CD4-positive, alpha-beta T cell treated with Interleukin-1 beta for 1 hour (primary cell): Measurements from ENCODE around the gene MAPK1.
"Not testable (repeated sequence)": the region's sequence is repeated elsewhere in the genome, so short reads cannot be mapped to it uniquely, and the experiment has no call there.

Source experiments
- DNase-seq, 2 donors: peaks; one replicate each; pipeline ENCODE4 v3.0.0-alpha.2; 2020 to 2022

Gene MAPK1

DNA sequence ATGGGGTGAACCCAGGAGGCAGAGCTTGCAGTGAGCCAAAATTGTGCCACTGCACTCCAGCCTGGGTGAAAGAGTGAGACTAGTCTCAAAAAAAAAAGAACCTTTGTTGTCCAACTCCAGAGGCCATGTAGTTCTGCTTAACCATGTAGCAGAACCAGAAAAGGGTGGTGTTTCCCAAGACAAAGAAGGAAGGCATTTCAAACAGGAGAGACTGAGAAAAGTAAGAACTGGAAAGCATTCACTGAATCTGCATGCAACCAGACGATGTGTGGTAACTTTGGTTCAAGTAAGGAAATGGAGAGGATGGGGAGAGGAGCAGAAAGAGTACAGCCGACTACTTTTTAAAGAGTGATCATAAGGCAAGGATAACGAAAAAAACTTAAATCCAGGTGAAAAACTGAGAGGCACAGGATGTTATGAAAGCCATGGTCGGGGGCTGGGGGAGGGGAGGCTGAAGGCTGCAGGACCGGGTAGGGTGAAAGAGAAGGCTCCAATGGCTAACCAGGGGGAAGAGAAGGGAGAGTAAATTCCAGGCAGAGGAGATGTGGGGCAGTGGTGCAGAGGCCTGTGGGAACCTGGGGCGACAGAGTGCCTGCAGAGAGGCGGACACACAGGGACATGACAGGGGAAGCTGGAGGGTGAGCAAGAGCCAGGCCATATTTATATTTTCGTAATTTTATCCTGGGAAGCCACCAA is 48.8 kb downstream of the MAPK1 start:
- no peak for DNase-seq

DNA sequence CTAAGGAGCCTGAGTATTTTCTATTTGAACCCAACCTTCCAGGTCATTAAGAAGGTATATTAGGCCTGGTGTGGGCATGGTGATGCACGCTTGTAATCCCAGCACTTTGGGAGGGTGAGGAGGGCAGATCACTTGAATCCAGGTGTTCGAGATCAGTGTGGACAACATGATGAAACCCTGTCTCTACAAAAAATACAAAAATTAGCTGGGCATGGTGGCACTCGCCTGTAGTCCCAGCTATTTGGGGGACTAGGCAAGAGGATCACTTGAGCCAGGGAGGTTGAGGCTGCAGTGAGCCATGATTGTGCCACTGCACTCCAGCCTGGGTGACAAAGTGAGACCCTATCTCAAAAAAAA is 50.0 kb downstream of the MAPK1 start:
- DNase-seq: not testable (repeated sequence)

DNA sequence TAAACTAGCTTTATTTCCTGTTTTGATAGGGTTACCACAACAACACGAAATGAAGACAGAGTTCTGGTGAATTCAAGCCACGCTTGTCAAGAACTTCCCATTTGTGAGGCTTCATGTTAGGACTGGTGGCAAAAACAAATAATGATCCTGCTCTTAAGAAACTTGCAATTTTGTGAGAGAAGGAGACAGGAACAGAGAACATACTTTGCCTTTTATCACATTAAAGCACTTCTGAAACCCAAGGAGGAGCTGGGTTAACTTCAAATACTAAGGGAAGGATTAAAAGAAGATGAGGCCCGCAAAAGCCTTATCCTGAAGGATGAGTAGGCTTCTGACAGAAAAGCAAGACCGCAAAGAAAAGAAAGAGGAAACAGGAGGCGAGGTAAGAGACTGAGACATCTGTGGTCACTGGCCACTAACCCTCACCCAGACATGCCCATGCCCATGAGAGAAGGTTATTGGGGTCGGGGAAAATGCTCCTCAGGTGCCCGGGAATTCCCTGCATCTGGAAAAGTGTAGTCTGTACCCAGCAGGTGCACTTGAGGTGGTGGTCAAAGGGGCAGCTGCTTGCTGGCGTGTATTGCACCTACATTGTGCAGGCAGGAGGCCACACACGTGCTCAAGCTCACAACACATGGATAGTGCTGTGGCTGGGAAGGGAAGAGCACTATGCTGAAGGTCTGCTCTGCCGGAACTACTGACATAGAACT is 50.5 kb downstream of the MAPK1 start:
- peak; percentile 65 to 81 for DNase-seq

DNA sequence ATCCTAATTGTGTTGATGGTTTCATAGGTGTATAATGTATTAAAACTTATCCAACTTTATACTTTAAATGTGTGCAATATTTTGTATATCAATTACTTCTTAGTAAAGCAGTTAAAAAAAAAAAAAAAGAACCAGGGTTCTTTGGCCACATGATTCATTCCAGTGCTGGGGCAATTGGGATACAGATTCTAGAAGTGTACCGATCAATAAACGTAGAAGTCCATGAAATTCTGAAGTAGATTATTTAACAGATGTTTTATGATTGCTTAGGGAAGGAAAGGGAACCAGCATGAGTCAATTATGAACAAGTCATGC is 51.0 kb downstream of the MAPK1 start:
- no peak for DNase-seq

DNA sequence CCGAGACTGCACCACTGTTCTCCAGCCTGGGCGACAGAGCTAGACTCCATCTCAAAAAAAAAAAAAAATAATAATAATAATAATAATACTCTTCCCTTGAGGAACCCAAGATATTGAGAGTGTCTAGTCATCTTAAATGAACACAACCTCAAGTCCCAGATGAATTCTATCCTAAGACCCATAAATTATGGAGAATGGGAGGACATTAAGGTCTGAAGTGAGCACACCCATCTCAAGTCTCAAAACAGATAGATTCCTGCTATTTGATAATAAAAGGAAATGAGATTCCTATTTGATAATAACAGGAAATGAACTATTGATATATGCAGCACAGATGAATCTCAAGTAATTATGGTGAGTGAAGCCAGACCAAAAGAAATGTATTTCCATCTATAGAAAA is 51.5 kb downstream of the MAPK1 start:
- no peak for DNase-seq

DNA sequence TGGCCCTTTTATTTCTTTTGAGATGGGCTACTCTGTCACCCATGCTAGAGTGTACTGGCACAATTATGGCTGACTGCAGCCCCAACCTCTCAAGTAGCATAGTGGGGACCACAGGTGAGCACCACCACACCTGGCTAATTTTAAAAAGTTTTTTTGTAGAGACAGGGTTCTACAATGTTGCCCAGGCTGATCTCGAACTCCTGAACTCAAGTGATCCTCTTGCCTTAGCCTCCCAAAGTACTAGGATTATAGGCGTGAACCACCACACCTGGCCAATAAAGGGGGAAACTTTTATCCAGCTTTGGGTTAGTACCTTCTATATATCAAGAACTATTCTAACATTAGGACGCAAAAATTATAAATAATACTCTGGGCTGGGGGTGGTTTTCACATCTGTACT is 52.1 kb downstream of the MAPK1 start:
- DNase-seq: no peak

DNA sequence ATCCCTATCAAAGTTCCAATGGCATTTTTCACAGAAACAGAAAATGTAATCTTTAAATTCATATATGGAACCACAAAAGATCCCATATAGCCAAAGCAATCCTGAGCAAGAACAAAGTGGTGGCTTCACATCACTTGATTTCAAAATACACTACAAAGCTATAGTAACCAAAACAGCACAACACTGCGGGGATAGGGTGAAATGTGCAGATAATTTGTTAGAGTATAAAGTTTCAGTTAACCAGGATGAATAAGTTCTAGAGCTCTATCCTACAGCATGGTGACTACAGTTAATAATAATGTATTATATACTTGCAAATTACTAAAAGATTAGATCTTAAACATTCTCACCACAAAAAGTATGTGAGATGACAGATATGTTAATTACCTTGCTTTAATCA is 55.5 kb downstream of the MAPK1 start:
- DNase-seq: no peak

DNA sequence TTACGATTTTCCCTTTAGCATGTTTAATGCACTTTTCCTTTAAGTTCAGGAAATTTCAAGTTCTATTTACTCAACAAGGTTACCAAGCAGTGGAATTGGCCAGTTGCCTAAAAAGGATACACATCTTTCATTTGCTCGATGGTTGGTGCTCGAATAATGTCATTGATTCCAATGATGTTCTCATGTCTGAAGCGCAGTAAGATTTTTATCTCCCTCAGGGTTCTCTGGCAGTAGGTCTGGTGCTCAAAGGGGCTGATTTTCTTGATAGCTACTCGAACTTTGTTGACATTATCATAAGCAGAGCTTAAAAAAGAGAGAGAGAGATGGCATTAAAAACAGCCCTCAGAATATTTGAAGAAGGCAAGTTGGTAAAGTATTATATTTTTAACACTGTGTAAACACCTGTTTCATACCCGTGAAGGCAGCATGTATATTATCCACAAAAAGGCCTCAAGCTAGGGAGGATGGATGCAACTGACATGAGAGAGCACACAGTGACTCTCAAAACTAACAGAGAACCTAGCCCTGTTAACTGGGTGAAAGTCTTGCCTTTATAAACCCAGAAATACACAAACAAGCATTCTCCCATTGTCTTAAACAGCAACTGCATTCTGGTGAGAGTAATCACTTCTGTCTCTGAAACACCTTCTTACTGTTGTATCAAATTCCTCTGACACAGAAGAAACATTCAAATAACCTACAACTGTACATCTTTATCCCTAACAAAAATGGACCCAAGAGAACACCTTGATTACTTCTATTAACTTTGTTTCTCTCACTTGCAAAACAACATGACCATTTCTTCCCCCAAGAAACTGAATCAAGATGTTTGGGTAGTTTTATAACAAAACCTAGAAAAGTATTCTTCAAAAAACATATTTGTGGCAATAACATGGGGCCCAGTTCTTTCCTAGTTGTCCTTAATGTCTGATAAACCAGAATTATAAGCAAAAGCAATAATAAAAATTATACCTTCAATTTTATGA is 59.6 kb downstream of the MAPK1 start:
- no peak for DNase-seq

DNA sequence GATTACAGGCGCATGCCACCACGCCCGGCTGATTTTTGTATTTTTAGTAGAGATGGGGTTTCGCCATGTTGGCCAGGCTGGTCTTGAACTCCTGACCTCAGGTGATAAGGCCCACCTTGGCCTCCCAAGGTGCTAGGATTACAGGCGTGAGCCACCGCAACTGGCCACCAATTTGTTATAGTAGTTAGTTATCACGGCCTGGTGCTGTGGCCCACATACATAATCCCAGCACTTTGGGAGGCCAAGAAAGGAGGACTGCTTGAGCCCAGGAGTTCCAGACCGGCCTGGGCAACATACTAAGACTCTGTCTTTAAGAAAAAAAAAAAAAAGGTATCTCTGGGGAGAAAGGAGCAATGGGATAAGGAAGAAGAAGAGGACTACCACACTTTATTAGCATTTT is 62.1 kb downstream of the MAPK1 start:
- DNase-seq: not testable (repeated sequence)

DNA sequence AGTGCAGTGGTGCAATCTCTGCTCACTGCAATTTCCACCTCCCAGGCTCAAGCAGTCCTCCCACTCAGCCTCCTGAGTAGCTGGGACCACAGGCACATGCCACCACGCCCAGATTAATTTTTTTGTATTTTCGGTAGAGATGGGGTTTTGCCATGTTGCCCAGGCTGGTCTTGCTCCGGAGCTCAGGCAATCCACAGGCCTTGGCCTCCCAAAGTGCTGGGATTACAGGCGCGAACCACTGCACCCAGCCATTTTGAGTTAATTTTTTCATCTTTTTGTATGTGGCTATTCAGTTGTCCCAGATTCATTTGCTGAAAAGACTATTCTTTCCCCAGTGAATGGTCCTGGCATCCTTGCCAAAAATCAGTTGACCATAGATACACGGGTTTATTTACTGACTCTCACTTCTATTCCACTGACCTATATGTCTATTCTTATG is 63.6 kb downstream of the MAPK1 start:
- DNase-seq: no peak

DNA sequence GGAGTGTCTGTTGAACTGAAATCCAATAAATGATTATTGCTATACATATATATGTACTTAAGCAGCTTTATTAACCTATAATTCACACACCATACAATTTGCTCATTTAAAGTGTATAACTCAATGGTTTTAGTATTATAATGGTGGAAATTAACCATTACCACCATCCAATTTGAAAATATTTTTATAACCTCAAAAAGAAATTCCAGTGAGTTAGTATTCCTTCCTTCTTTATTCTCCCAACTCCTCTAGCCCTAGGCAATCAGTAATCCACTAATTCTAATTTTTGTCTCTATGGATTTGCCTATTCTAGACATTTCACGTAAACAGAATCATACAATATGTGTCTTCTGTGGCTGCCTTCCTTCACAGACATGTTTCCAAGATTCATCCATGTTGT is 64.8 kb downstream of the MAPK1 start:
- no peak for DNase-seq

DNA sequence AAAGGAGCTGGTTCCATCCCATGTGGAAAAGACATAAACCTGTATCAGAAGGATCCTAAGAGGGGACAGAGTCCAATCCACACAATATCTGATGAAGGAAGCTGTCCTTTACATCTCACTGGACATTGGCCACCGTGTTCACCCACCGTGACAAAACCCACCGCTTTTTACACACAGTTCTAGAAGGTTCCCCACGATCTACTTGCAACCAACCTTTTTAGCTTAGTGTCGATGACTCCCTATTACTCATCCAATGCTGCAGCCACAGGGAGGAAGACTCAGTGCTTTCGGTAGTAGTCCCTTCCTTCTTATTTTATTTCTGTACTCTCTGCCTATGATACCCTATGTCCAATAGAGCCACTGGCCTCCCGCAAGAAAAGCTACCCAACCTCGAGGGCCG is 65.4 kb downstream of the MAPK1 start:
- DNase-seq: no peak

DNA sequence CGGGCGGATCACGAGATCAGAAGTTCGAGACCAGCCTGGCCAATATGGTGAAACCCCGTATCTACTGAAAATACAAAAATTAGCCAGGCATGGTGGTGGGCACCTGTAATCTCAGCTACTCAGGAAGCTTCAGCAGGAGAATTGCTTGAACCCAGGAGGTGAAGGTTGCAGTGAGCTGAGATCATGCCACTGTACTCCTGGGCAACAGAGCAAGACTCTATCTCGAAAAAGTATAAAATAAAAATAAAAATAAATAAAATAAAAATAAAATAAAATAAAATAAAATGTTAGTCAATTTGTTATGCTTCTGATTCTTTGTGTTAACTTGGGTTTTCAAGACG is 66.2 kb downstream of the MAPK1 start:
- not testable (repeated sequence) for DNase-seq

DNA sequence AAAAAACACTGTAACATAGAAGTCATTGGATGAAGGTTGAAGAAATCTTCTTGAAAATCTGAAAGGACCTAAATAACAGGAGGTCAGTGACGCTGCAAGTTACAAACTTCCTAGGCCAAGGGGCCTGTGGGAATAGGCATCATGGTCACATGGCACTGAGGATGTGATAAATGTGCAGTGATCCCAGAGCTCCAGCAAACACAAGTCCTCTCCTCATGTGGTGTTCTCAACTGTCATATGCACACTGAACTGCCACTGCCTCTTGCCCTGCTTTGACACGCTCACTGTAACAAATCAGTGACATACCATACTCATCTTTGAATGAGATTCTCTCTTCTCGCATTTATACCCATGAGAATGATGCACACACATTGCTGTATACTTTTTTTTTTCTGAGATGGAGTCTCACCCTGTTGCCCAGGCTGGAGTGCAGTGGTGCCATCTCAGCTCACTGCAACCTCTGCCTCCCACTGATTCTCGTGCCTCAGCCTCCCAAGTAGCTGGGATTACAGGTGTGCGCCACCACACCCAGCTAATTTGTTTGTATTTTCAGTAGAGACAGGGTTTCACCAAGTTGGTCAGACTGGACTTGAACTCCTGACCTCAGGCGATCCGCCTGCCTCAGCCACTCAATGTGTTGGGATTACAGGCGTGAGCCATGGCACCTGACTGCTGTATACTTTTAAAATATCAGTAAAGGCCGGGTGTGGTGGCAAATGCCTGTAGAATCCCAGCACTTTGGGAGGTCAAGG is 66.7 kb downstream of the MAPK1 start:
- DNase-seq: no peak

DNA sequence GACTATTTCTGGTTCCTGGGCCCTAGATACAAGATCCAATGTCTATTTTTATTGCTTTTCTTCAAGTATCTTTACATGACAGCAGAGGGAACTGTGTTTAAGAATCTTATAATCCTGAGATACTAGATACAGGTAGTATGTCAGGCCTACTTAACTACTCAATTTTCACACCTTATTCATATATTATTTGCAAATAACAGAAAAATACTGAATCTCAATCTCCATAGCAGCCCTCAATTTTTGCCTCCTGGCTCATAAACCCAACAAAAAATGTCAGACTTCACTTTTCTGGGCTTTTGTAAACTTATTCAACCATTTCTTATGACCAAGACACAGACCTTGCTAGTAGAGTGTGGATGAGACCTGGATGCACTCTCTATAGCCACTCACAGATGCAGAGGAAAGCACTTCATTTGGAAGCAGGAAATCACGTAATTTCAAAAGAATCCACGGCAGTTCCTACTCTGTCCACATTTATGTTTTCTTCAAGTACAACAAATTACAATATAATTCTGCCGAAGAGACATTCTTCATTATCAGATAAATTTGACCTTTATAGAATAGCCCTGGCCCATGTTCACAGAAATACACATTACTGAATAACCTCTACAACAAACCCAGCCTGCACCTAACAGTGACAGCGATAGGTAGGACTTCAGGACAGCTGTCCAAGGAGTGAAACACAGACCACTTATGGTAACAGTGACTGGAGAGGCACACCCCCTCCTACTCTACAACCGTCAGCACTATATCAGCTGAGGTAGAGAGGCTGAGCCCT is 69.8 kb downstream of the MAPK1 start:
- no peak for DNase-seq

DNA sequence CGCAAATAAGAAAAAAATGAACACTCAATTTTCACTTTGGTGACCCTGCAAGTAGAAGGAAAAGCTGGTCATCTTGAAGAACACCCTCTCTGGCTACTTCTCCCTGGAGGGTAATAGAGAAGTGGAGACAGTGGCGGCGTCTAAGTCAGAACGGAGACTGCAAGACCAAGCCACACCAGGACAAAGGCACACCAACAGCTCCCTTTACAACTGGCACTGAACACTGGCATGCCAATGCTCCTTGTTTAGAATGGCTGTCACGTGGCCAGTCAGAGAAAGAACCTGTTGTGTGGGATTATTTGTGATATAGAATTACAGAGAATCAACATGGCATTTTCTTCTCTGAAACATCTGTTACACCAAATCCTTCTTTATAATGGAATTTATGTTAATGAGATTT is 70.6 kb downstream of the MAPK1 start:
- no peak for DNase-seq

DNA sequence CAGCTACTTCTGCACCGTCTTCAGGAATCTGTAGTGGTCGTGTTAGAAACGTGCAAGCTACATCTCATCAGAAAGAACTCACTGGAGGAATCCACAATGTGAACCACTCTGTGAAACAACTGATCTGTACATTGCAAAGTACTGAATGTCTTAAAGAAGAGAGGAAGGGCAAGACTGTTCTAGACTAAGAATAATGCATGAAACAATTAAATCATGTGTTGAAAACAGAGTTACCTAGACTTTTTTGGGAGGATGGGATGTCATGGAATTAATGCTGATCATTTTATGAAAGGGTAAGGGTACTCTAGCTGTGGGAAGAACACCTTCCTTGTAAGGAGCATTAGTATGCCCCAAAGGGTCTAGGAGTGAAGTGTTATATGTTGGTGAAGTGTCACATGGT is 71.2 kb downstream of the MAPK1 start:
- DNase-seq: no peak

DNA sequence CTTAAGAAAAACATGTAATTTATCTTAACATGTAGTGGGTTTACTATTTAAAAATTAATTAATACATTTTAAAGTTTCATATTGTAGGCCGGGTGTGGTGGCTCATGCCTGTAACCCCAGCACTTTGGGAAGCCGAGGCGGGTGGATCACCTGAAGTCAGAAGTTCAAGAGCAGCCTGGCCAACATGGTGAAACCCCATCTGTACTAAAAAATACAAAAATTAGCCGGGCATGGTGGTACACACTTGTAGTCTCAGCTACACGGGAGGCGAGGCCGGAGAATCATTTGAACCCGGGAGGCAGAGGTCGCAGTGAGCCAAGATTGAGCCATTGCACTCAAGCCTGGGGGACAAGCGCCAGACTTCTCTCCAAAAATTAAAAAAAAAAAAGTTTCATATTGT is 73.7 kb downstream of the MAPK1 start:
- DNase-seq: not testable (repeated sequence)

DNA sequence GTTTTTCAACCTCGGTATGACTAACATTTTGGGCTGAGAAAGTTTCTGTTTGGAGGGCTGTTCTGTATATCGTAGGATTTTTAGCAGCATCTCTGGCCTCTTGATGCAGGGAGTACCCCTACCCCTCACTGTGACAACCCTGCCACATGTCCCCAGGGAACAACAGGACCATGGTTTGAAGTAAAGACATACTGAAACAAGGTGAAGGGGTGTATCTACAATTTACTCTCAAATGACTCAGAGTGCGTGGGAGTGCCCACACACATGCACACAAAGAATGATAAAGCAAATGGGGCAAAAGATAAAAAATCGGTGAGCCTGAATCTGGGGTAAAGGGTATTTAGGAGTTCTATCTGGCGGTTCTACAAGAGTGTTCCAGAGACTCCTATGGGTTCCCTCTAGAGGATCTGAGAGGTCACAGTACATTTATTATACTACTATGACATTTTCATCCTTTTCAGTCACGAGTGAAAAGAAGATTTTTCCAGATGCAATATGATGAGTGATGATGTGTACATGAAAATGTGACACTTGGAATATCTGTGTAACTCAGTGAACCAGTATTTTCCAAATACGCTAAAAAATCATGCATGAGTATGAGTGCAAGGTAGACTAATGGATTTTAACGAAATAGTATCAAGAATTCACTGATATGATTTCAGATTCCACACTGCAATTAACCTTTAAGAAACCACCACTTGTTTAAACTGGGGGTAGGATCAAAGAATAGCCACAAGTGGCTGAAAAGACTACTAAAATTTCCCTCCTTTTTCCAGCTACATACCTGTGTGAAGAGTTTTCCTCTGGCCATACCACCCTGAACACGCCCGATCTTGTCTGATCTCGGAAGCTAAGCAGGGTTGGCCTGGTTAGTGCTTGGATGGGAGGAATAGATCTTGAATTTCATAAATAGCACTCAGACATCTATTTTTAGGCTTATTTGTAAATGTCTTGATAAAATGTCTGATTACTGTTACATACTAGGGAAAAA is 75.5 kb downstream of the MAPK1 start:
- no peak for DNase-seq

DNA sequence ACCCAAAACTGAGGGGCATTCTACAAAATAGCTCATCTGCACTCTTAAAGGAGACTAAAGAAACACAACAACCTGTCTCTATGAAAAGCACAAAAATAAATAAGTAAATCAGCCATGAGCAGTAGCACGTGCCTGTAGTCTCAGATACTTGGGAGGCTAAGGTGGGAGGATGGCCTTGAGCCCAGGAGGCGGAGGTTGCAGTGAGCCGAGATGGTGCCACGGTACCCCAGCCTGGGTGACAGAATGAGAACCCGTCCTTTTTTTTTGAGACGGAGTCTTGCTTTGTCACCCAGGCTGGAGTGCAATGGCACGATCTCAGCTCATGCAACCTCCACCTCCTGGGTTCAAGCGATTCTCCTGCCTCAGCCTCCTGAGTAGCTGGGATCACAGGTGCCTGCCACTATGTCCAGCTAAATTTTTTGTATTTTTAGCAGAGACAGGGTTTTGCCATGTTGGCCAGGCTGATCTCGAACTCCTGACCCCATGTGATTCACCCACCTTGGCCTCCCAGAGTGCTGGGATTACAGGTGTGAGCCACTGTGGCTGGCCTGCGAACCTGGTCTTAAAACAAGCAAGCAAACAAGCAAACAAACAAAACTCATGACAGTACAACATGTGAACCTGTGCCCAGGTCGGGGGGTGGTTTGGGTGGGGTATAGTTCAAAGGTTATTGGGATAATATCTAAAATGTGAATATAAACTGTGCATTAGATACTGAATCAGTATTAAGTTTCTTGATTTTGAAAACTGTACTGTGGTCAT is 76.4 kb downstream of the MAPK1 start:
- not testable (repeated sequence) for DNase-seq
